ENCODE data around the gene CDK11B.
A peak's percentile ranks its signal among the peaks of the same experiment; 100 is the strongest.

CDK11B gene

DNA sequence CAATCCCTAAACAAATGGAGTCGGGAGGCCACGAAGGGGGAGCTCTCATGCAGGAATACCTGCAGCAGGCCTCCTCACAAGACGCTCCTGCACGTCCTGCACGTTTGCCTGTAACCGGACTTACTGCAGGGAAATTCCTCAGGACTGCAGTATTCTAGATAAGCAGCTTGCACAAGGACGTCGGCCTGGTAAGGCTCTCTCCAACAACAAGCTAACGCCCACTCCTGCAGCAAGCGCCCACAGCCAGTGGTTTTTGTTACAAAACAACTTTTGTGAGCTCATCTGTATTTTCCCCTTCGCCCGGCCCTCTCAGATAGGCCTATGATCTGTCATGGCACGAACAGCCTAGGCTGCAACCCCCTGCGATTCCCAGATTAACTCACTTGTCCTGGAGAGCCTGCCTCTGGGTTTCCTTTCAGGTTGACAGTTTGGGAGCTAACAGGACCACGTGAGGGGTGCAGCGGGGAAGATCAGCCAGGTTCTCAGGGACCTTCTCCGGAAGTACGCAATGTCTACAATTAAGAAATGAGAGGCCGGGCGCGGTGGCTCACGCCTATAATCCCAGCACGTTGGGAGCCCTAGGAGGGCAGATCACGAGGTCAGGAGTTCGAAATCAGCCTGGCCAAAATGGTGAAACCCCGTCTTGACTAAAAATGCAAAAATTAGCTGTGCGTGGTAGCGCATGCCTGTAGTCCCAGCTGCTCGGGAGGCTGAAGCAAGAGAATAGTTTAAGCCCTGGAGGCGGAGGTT is 44.4 kb downstream of the CDK11B start:
- DNase-seq: peak; percentile 55

GRCh38 chr1:1613509-1614082 is 45.2 kb downstream of the CDK11B start:
- DNase-seq: no peak

- no peak for DNase-seq
Measured at GRCh38 chr1:1612104-1612400, 46.8 kb downstream of the CDK11B start.

GRCh38 chr1:1610796-1611195 is 48.0 kb downstream of the CDK11B start:
- no peak for DNase-seq

DNA sequence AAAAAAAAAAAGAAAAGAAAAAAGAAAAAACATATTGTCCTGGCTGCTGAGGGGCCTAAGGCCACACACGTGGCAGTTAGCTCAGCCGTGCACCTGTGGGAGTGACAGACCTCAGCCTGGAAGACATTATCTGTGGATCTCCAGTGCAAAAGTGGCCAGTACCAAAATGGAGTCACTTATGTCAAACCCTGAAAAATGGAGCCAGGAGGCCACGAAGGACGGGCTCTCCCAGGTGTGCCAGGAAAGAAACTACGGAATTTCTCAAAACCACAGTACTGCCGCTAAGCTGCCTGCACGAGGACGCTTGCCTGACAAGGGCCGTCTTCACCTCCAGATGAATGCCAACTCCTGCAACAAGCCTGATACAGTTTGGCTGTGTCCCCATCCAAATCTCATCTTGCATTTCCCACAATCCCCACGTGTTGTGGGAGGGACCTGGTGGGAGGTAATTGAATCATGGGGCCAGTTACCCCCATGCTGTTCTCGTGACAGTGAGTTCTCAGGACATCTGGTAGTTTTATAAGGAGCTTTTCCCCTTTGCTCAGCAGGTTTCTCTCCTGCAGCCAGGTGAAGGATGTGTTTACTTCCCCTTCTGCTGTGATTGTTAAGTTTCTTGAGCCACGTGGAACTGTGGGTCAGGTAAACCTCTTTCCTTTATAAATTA is 48.9 kb downstream of the CDK11B start:
- no peak for DNase-seq

DNA sequence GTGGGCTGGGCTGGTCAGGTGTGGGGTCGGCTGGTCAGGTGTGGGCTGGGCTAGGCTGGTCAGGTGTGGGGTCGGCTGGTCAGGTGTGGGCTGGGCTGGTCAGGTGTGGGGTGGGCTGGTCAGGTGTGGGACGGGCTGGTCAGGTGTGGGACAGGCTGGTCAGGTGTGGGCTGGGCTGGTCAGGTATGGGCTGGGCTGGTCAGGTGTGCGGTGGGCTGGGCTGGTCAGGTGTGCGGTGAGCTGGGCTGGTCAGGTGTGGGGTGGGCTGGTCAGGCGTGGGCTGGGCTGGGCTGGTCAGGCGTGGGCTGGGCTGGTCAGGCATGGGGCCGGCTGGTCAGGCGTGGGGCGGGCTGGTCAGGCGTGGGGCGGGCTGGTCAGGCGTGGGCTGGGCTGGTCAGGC is 52.6 kb downstream of the CDK11B start:
- no peak for DNase-seq

GRCh38 chr1:1605724-1606123 is 53.1 kb downstream of the CDK11B start:
- DNase-seq: no peak

GRCh38 chr1:1605034-1605591 is 53.7 kb downstream of the CDK11B start:
- no peak for DNase-seq

GRCh38 chr1:1604374-1605033 is 54.3 kb downstream of the CDK11B start:
- DNase-seq: no peak

- DNase-seq: no peak
Measured at GRCh38 chr1:1603671-1604373, 55.0 kb downstream of the CDK11B start.

GRCh38 chr1:1602968-1603506 is 55.8 kb downstream of the CDK11B start:
- DNase-seq: no peak

GRCh38 chr1:1602304-1602967 is 56.4 kb downstream of the CDK11B start:
- no peak for DNase-seq

DNA sequence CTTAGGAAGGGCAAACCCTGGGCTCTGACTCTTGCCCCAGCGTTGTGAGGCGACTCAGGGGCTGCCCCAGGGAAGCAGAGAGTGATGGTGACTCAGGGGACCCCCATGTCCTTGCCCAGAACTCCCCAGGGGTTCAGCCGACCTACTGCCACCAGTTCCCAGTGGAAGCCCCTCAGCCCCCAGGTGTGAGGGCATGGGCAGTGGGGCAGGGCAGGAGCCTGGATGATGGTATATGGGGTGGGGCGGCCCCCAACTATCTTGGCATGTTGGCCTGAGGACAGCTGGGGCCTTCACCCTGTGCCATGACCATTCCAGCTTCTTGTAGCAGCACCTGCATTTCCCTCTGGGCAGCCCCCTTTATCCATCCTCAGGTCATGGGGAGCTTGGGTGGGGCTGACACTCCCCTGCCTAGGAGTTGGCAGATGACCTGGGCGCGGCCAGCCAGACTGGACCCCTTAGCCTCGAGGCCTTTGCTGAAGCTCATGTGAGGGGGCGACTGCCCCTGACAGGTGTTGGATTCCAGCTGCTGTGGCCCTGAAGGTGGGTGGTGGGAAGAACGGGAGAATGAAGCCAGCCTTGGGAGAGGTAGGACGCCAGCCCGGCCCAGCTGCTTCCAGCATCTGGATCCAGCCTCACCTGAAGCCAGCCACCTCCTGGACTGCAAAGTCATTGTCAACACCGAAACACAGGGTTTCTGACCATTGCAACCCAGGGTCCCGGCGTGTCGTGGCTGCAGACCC is 57.1 kb downstream of the CDK11B start:
- DNase-seq: no peak

- no peak for DNase-seq
Measured at GRCh38 chr1:1600861-1601563, 57.8 kb downstream of the CDK11B start.

DNA sequence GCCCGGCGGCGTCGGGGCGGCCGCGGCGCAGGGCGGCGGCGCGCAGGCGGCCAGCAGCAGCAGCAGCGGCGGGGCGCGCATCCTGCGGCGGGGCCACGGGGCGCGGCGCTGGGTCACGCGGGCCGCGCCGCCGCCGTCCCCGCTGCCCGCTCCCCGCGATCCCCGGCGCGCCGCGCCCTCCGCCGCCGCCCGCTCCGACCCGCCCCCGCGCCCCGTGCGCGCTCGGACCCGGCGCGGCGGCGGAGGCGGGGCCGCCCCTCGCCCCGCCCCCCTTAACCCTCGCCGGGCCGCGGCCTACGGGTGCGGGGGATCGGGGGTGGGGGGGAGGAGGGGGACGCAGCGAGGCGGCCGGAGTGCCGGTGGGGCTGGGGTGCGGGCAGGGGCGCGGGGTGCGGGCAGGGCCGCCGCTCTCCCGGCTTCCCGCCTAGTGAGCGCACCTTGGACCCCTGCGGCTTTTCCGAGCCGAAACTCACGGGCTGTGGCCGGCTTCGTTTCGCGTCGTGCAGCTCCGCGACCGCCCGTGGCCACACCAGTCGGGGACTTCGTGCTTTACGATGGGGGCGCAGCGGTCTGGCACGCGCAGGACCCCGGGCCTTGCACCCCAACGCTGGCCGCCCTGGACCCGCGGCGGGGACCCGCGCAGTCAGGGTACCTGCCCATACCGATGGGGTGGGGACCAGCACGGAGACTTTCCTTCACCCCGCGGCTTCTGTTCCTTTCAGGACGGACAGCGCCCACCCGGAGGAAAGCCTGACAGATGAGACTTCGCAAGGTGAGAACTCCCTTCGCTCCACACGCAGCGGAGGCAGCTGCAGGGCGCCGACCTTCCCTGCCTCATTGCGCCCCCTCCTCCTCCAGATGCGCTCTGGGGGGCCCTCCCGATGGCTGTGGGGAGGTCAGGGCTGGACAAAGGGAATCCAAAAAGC is 58.6 kb downstream of the CDK11B start, which contains the start of gene FNDC10:
TSS of gene FNDC10 (minus strand) at position 201 of the 926 bp plus-strand sequence. CDS start at position 81, 120 bp downstream.
- no peak for DNase-seq

DNA sequence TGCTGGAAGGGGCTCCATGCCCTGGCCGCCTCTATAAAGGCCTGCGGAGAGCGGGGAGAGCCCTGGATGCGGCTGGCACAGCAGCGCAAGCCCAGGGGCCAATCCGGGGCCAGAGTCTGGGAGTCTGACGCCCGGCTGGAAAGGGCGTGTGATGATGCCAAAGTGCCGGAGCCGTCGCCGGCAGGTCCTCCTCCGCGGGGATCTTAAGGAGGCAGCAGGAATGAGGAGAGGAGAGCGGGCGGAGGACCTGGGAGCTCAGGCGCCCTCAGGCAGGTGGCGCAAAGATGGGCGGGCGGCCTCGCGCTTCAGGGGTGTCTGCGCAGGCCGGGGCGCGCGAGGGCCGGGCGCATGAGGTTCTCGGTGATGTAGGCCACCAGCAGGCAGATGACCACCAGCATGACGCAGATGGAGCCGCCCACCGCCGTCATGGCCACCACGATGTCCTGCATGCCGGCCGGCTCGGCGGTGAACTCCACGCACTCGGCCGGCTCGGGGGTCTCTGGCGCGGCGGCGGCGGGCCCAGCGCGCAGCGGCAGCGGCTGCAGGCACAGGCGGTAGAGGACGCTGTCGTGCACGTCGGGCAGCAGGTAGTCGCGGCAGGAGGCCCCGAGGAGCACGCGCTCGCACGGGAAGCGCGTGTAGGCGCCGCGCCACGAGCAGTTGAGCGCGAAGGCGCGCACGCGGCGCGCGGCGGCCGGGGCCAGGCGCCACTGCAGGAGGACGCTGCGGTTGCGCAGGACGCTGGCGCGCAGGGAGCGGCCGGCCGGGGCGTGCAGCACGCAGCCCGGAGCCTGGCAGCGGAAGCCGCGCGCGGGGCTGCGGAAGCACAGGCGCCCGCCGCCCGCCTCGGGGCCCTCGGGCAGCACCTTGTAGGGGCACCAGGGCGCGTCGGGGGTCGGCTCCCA is 59.5 kb downstream of the CDK11B start:
- no peak for DNase-seq

GRCh38 chr1:1598720-1599029 is 60.1 kb downstream of the CDK11B start:
- no peak for DNase-seq

- no peak for DNase-seq
Measured at GRCh38 chr1:1598051-1598719, 60.6 kb downstream of the CDK11B start.

Measured in femur (tissue), 1 donor.